Breast epithelium (tissue), 3 donors: ENCODE measurements around the gene SLC39A11.

Experiments
- CTCF ChIP-seq, 3 donors: fragments of 450-650 bp; IDR thresholded peaks; one replicate each; pipeline ENCODE4 v1.5.1; 2016 to 2017; ENCODE audit warnings: antibody characterized with exemption in 3 of 3, mild to moderate bottlenecking in 3 of 3, moderate library complexity in 3 of 3
- POLR2A ChIP-seq: fragments of 450-650 bp; IDR thresholded peaks from one replicate; pipeline ENCODE4 v1.6.1; 2016; ENCODE audit warnings: antibody characterized with exemption, mild to moderate bottlenecking, moderate library complexity
- POLR2AphosphoS5 ChIP-seq, 3 donors: sonication (generic); formaldehyde crosslinking; IDR thresholded peaks; one replicate each; pipeline ENCODE4 v1.6.1; 2017; ENCODE audit warnings: antibody characterized with exemption in 3 of 3

- TF ChIP-seq POLR2A: no peak
- TF ChIP-seq CTCF (IDR thresholded peaks at IDR 0.05): no peak
- TF ChIP-seq POLR2AphosphoS5 (IDR thresholded peaks at IDR 0.05): no peak
Observed at GRCh38 chr17:72806011-72806410, 286.5 kb downstream of the SLC39A11 start.
